T-helper 1 cell treated with Interleukin-12 subunit alpha and Interleukin-12 subunit beta and Interleukin-4 antibody, amounts not matched to agents 30 μg/mL and 1 μg/mL, for 36 hours (primary cell): Measurements from ENCODE around the gene STMP1.

Experiments used
- H3K27ac Mint-ChIP-seq: one replicate; pipeline ENCODE4 v1.8.0; 2021; ENCODE audit warnings: mild to moderate bottlenecking, mixed read lengths
- H3K27me3 Mint-ChIP-seq: one replicate; pipeline ENCODE4 v1.8.0; 2021; ENCODE audit warnings: low read depth, mixed read lengths
- H3K36me3 Mint-ChIP-seq: one replicate; pipeline ENCODE4 v1.8.0; 2021; ENCODE audit warnings: low read depth, mixed read lengths
- H3K4me1 Mint-ChIP-seq: one replicate; pipeline ENCODE4 v1.8.0; 2021; ENCODE audit warnings: low read depth, mixed read lengths
- H3K4me3 Mint-ChIP-seq: one replicate; pipeline ENCODE4 v1.8.0; 2021; ENCODE audit warnings: mild to moderate bottlenecking, moderate library complexity, mixed read lengths
- H3K9me3 Mint-ChIP-seq: one replicate; pipeline ENCODE4 v1.8.0; 2021; ENCODE audit warnings: mixed read lengths

The STMP1 gene

DNA sequence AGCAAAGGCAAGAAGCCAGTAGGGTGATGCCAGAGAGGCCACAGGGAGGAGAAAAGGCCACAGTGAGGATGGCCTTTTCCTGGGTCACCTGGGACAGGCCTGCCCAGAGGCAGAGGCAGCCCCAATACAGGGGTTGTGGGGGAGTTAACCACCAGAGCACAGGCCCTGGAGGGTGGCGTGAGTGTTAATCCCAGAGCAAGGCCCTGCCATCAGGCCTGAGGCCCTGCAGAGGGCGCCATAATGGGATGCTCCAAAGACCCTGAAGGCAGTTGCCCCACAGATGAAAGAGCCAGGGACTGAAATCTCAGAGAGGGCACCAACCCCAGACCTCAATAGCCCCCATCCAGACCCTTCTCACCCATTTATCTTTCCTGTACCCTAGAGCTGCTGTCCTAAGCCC, 41.8 kb downstream of the STMP1 start:
- Mint-ChIP-seq H3K4me1 (no peaks in the 10 kb centered on the region), H3K9me3 (no peaks in the 10 kb centered on the region), H3K4me3 (no peak overlapping the region), H3K27me3 (no peaks in the 10 kb centered on the region), H3K36me3 (no peaks in the 10 kb centered on the region), H3K27ac (no peak overlapping the region)

DNA sequence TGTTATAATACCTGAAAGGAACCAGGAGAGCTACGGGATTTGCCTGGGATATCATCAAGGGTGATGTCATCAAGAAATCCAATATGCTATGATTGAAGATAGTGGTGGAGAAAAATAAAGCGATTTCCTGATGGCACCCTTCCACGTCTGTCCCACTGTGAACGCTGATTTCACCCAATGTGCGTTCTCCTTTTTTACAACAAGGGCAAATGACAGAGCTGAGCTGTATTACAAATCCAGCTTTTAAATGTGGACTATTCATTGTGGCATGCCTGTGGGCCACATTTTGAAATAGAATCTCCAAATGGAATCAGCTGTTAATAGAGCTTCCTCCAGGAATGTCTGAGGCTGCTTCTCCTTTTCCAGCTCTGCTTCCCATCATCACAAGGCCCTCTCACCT, 42.4 kb downstream of the STMP1 start:
- Mint-ChIP-seq H3K36me3 (no peaks in the 10 kb centered on the region), H3K27me3 (peaks cover 4% of the 10 kb centered on the region), H3K9me3 (no peaks in the 10 kb centered on the region), H3K4me1 (no peaks in the 10 kb centered on the region), H3K4me3 (no peak overlapping the region), H3K27ac (no peak overlapping the region)

DNA sequence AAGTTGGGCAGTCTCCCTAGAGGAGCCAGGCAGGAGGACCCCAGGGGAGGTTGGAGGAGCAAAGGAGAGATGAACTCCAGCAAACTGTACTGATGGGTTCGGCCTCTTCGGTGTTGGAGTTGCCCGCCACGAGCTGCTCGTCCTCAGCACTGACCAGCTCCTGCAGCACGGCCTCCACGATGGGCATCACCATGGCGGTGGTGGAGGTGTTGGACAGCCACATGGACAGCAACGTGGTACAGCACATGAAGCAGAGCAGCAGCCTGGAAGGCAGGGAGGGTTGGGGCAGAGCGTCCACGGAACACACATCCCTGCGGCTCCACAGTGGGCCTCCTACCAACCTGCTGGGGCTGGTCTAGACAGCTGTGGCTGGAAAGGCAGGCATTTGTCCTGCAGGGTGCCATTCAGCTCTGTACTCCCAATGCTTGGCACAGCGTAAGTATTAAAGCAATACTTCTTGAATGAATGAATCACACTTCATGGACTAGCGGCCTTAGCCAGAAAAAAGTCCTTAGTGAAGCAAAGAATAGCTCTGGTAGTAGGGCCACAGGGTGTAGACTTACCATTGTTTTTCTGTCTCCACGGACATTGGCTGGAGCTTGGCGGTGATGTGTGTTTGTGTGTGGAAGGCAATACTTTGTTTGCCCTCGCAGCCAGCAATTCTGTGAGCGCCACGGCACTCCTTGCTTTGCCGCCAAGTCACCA, 43.9 kb downstream of the STMP1 start:
- H3K27me3 Mint-ChIP-seq, result peaks cover 4% of the 10 kb centered on the region
- H3K4me3 Mint-ChIP-seq, result no peak overlapping the region
- no peak overlapping the region for H3K27ac Mint-ChIP-seq
- H3K9me3 Mint-ChIP-seq, result no peaks in the 10 kb centered on the region
- H3K36me3 Mint-ChIP-seq, result no peaks in the 10 kb centered on the region
- no peaks in the 10 kb centered on the region for H3K4me1 Mint-ChIP-seq

- Mint-ChIP-seq H3K27ac (no peak overlapping the region), H3K4me3 (no peak overlapping the region), H3K9me3 (no peaks in the 10 kb centered on the region), H3K4me1 (no peaks in the 10 kb centered on the region), H3K27me3 (peaks cover 4% of the 10 kb centered on the region), H3K36me3 (no peaks in the 10 kb centered on the region)
Observed at GRCh38 chr7:135706858-135707569, 44.7 kb downstream of the STMP1 start.

DNA sequence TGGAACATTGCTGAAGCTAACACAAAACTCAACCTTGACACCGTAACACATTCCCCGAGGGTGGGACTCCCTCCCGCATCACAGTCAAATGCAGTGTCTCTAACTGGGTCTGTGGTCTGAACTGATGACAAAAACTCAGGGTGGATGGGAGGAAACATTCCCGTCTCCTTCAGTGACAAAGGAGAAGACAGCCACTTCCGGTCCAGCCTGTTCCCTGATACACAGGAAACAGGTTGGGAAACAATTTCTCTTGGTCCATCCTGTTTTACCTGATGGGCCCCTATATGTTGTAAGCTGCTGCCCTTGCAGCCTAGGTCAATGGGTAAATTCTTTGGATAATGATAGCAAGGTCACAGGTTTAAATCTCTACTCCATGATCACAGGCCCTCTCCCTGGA, 45.3 kb downstream of the STMP1 start:
- peaks cover 4% of the 10 kb centered on the region for H3K27me3 Mint-ChIP-seq
- no peaks in the 10 kb centered on the region for H3K36me3 Mint-ChIP-seq
- H3K4me3 Mint-ChIP-seq, result no peak overlapping the region
- no peak overlapping the region for H3K27ac Mint-ChIP-seq
- no peaks in the 10 kb centered on the region for H3K4me1 Mint-ChIP-seq
- no peaks in the 10 kb centered on the region for H3K9me3 Mint-ChIP-seq

DNA sequence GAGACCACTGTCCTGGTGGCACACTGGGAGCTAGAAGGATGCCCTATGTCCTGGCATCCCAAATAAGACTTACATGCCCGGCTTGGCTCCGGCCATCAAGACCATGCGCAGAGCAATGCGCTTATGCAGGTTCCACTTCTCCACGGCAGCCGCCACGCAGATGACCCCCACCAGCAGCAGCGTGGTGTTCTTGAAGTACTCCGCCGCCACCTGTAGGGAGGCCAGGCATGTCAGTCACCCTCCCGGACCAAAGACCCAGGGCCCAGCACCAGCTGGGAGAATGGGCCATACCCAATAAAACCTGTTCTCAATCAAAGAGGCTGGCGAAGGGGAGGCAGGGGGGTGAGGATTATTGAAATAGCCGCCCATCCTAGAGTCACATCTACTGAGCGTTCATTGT, 45.7 kb downstream of the STMP1 start:
- H3K27ac Mint-ChIP-seq, result no peak overlapping the region
- no peak overlapping the region for H3K4me3 Mint-ChIP-seq
- H3K27me3 Mint-ChIP-seq, result peaks cover 4% of the 10 kb centered on the region
- no peaks in the 10 kb centered on the region for H3K4me1 Mint-ChIP-seq
- no peaks in the 10 kb centered on the region for H3K36me3 Mint-ChIP-seq
- no peaks in the 10 kb centered on the region for H3K9me3 Mint-ChIP-seq

GRCh38 chr7:135709508-135709907, 47.2 kb downstream of the STMP1 start:
- H3K27me3 Mint-ChIP-seq, result peaks cover 4% of the 10 kb centered on the region

GRCh38 chr7:135710417-135711138, 48.3 kb downstream of the STMP1 start:
- Mint-ChIP-seq H3K4me3 (no peak overlapping the region), H3K27ac (no peak overlapping the region), H3K27me3 (peaks cover 4% of the 10 kb centered on the region), H3K36me3 (no peaks in the 10 kb centered on the region), H3K9me3 (no peaks in the 10 kb centered on the region), H3K4me1 (no peaks in the 10 kb centered on the region)

More at GRCh38 chr7:135709508-135709907, 47.2 kb downstream of the STMP1 start:
- Mint-ChIP-seq H3K4me3 (no peak overlapping the region), H3K4me1 (no peaks in the 10 kb centered on the region), H3K36me3 (no peaks in the 10 kb centered on the region), H3K27ac (no peak overlapping the region), H3K9me3 (no peaks in the 10 kb centered on the region)

GRCh38 chr7:135711139-135711469, 48.8 kb downstream of the STMP1 start:
- Mint-ChIP-seq H3K36me3 (no peaks in the 10 kb centered on the region), H3K4me1 (no peaks in the 10 kb centered on the region), H3K27me3 (peaks cover 4% of the 10 kb centered on the region), H3K4me3 (no peak overlapping the region), H3K27ac (no peak overlapping the region), H3K9me3 (no peaks in the 10 kb centered on the region)

DNA sequence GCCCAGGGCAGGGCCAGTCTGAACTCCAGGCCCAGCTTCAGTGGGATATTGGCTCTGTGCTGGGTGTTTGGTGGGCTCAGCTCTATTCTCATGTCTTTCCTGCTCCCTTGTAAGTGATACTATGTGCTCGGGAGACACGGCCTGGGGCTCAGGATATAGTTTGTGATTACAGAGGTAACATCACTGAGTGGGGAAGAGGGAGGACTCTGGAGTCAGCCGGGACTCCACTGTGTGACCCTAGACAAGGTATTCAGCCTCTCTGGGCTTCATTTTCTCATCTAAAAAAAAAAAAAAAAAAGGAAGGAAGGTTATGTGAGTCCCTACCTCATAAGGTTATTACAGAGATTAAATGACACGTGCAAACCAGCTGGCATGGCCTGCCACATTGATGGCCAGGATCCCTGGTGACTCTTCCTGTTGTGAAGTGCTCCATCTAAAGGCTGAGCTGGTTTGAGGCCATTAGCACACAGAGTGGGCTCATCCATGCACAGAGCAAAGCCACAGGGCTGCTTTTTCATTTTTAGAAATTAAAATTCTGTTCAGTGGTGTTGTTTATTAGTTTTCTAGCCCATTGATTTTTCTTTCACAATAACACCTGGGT, 50.0 kb downstream of the STMP1 start:
- Mint-ChIP-seq H3K9me3 (no peaks in the 10 kb centered on the region), H3K4me1 (no peaks in the 10 kb centered on the region), H3K27ac (no peak overlapping the region), H3K4me3 (no peak overlapping the region), H3K27me3 (peaks cover 4% of the 10 kb centered on the region), H3K36me3 (no peaks in the 10 kb centered on the region)

- Mint-ChIP-seq H3K9me3 (no peaks in the 10 kb centered on the region), H3K27me3 (peaks cover 4% of the 10 kb centered on the region), H3K36me3 (no peaks in the 10 kb centered on the region), H3K4me1 (no peaks in the 10 kb centered on the region), H3K27ac (no peak overlapping the region), H3K4me3 (no peak overlapping the region)
Observed at GRCh38 chr7:135712796-135713195, 50.5 kb downstream of the STMP1 start.

- peaks cover 4% of the 10 kb centered on the region for H3K27me3 Mint-ChIP-seq
- H3K4me3 Mint-ChIP-seq, result no peak overlapping the region
- H3K36me3 Mint-ChIP-seq, result no peaks in the 10 kb centered on the region
- H3K9me3 Mint-ChIP-seq, result no peaks in the 10 kb centered on the region
- no peak overlapping the region for H3K27ac Mint-ChIP-seq
- H3K4me1 Mint-ChIP-seq, result no peaks in the 10 kb centered on the region
Observed at GRCh38 chr7:135713836-135714470, 51.6 kb downstream of the STMP1 start.

GRCh38 chr7:135714534-135715009, 52.3 kb downstream of the STMP1 start:
- no peak overlapping the region for H3K27ac Mint-ChIP-seq
- no peaks in the 10 kb centered on the region for H3K9me3 Mint-ChIP-seq
- no peaks in the 10 kb centered on the region for H3K36me3 Mint-ChIP-seq

DNA sequence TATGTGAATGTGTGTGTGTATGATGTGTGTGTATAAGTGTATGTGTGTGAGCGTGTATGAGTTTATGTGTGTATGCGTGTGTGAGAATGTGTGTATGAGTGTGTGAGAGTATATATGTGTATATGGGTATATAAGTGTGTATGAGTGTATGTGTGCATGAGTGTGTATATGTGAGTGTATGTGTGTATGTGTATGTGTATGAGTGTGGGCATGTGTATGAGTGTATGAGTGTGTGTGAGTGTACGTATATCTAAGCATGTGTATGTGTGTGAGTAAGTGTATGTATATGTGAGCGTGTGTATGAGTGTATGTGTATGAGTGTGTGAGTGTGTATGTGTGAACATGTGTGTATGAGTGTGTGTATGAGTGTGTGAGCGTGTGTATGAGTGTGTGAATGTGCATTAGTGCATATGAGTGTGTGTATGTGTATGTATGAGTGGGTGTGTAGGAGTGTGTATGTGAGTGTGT, 52.8 kb downstream of the STMP1 start:
- H3K36me3 Mint-ChIP-seq, result no peaks in the 10 kb centered on the region
- H3K27ac Mint-ChIP-seq, result no peak overlapping the region
- H3K4me1 Mint-ChIP-seq, result no peaks in the 10 kb centered on the region
- H3K4me3 Mint-ChIP-seq, result no peak overlapping the region
- peaks cover 5% of the 10 kb centered on the region for H3K27me3 Mint-ChIP-seq
- H3K9me3 Mint-ChIP-seq, result no peaks in the 10 kb centered on the region

More at GRCh38 chr7:135714534-135715009, 52.3 kb downstream of the STMP1 start:
- no peaks in the 10 kb centered on the region for H3K4me1 Mint-ChIP-seq
- H3K4me3 Mint-ChIP-seq, result no peak overlapping the region
- peaks cover 3% of the 10 kb centered on the region for H3K27me3 Mint-ChIP-seq
